NCI-H2227 (cell line): ENCODE data around the gene WDR37.

Source experiments
- DNase-seq: peaks from one replicate; lab custom pipeline; 2025; ENCODE audit not compliant: unreplicated experiment; lab: John Stamatoyannopoulos, UW

The WDR37 gene

GRCh38 chr10:1068380-1069361 lies 12.5 kb downstream of the WDR37 start:
- no peak for DNase-seq

GRCh38 chr10:1070919-1071318 lies 14.7 kb downstream of the WDR37 start:
- no peak for DNase-seq

GRCh38 chr10:1074052-1074747 lies 18.0 kb downstream of the WDR37 start:
- DNase-seq, result no peak

GRCh38 chr10:1074748-1075308 lies 18.6 kb downstream of the WDR37 start:
- no peak for DNase-seq

GRCh38 chr10:1078668-1079067 lies 22.5 kb downstream of the WDR37 start:
- DNase-seq, result no peak

GRCh38 chr10:1083581-1083980 lies 27.4 kb downstream of the WDR37 start:
- no peak for DNase-seq

- DNase-seq, result no peak
Measured at GRCh38 chr10:1084011-1084950, 28.1 kb downstream of the WDR37 start.

GRCh38 chr10:1085258-1085657 lies 29.1 kb downstream of the WDR37 start:
- DNase-seq, result no peak

- DNase-seq, result no peak
Measured at GRCh38 chr10:1086787-1087186, 30.6 kb downstream of the WDR37 start.

- DNase-seq, result no peak
Measured at GRCh38 chr10:1089017-1089689, 33.0 kb downstream of the WDR37 start.

- DNase-seq, result no peak
Measured at GRCh38 chr10:1090696-1091095, 34.5 kb downstream of the WDR37 start.

- no peak for DNase-seq
Measured at GRCh38 chr10:1093696-1094095, 37.5 kb downstream of the WDR37 start.

- no peak for DNase-seq
Measured at GRCh38 chr10:1094112-1095057, 38.2 kb downstream of the WDR37 start.

- no peak for DNase-seq
Measured at GRCh38 chr10:1095498-1095897, 39.3 kb downstream of the WDR37 start.

- DNase-seq, result no peak
Measured at GRCh38 chr10:1096287-1096889, 40.2 kb downstream of the WDR37 start.

- no peak for DNase-seq
Measured at GRCh38 chr10:1097436-1097835, 41.3 kb downstream of the WDR37 start.

- no peak for DNase-seq
Measured at GRCh38 chr10:1100143-1100542, 44.0 kb downstream of the WDR37 start.

- DNase-seq, result no peak
Measured at GRCh38 chr10:1100691-1101368, 44.6 kb downstream of the WDR37 start.
